ENCODE data around the gene VSX2.

- TF ChIP-seq CTCF (IDR thresholded peaks at IDR 0.05; ENCODE audit: poor library complexity, severe bottlenecking), result no peak
- no peak for TF ChIP-seq POLR2AphosphoS5 (IDR thresholded peaks at IDR 0.05)
- TF ChIP-seq EZH2 (IDR thresholded peaks at IDR 0.05; ENCODE audit: borderline replicate concordance, insufficient read depth, low read length, poor library complexity, severe bottlenecking), result no peak
- TF ChIP-seq RAD21 (conservative IDR thresholded peaks at IDR 0.05), result no peak
- TF ChIP-seq SMC3 (conservative IDR thresholded peaks at IDR 0.05; ENCODE audit: poor library complexity), result no peak
- TF ChIP-seq EP300 (conservative IDR thresholded peaks at IDR 0.05; ENCODE audit: poor library complexity, severe bottlenecking), result no peak
- TF ChIP-seq, protein P1, sequence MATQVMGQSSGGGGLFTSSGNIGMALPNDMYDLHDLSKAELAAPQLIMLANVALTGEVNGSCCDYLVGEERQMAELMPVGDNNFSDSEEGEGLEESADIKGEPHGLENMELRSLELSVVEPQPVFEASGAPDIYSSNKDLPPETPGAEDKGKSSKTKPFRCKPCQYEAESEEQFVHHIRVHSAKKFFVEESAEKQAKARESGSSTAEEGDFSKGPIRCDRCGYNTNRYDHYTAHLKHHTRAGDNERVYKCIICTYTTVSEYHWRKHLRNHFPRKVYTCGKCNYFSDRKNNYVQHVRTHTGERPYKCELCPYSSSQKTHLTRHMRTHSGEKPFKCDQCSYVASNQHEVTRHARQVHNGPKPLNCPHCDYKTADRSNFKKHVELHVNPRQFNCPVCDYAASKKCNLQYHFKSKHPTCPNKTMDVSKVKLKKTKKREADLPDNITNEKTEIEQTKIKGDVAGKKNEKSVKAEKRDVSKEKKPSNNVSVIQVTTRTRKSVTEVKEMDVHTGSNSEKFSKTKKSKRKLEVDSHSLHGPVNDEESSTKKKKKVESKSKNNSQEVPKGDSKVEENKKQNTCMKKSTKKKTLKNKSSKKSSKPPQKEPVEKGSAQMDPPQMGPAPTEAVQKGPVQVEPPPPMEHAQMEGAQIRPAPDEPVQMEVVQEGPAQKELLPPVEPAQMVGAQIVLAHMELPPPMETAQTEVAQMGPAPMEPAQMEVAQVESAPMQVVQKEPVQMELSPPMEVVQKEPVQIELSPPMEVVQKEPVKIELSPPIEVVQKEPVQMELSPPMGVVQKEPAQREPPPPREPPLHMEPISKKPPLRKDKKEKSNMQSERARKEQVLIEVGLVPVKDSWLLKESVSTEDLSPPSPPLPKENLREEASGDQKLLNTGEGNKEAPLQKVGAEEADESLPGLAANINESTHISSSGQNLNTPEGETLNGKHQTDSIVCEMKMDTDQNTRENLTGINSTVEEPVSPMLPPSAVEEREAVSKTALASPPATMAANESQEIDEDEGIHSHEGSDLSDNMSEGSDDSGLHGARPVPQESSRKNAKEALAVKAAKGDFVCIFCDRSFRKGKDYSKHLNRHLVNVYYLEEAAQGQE (IDR thresholded peaks at IDR 0.05; ENCODE audit: borderline replicate concordance), result no peak
Measured at GRCh38 chr14:74286736-74287135, 47.5 kb downstream of the VSX2 start.

Measured in neural cell (in vitro differentiated cells).